ENCODE measurements around the gene CROCC2. TPM values are rescaled to one million over a fixed set of nuclear protein-coding genes. Genes with fewer than 3 reads are reported as not detected.

CROCC2 gene
- total RNA-seq: 2.9 TPM

DNA sequence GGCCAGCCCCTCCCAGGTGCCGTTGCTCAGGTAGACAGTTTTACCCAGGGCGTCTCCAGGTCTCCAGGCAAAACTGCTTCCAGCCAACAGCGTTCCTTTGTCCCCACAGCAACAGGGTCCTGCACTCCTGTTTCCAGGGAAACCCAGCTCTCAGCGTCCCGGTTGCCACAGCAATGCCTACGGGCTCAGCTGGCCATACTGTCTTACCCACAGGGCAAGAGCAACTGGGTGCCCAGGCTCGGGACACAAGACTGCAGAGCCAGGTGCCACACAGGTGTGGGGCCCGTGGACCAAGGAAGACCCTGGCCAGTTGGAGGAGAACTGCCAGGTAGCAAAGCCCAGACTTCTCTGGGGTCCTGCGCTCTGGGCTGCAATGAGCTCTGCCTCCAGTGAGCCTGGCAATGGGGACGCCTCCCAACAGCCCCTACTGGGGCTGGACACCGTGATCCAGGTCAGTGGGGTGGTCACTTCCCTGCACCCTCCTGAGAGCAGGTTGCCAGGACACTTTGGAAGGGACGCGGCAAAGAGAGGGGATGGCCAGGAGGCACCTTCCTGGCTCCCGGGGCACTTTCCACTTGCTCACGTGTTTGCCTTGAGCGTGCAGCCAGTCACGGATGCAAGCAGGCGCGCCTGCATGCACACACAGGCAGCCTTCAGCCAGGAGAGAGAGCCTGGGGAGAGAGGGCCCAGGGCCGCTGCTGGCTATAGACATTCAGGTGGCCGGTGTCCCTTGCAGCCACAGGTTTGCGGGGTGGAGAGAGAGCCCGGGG, at the start of gene CROCC2:
Gene CROCC2, plus strand, starts transcription at position 196 of the 770 bp plus-strand sequence. Its CDS starts 178 bp downstream, at position 374.
- Histone ChIP-seq H3K4me3 (no peak within 1 kb of the TSS), H3K9me3 (no peaks in the 10 kb centered on the region), H3K27ac (no peak within 1 kb of the TSS), H3K27me3 (no peaks in the 10 kb centered on the region), H3K36me3 (no peaks in the 10 kb centered on the region), H3K4me1 (no peaks in the 10 kb centered on the region)
- intact Hi-C loops (cut with DNase I): no loop called here
- TF ChIP-seq, protein P1, sequence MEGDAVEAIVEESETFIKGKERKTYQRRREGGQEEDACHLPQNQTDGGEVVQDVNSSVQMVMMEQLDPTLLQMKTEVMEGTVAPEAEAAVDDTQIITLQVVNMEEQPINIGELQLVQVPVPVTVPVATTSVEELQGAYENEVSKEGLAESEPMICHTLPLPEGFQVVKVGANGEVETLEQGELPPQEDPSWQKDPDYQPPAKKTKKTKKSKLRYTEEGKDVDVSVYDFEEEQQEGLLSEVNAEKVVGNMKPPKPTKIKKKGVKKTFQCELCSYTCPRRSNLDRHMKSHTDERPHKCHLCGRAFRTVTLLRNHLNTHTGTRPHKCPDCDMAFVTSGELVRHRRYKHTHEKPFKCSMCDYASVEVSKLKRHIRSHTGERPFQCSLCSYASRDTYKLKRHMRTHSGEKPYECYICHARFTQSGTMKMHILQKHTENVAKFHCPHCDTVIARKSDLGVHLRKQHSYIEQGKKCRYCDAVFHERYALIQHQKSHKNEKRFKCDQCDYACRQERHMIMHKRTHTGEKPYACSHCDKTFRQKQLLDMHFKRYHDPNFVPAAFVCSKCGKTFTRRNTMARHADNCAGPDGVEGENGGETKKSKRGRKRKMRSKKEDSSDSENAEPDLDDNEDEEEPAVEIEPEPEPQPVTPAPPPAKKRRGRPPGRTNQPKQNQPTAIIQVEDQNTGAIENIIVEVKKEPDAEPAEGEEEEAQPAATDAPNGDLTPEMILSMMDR (IDR thresholded peaks at IDR 0.05): no peak
- DNase-seq (ENCODE audit: low spot score in 2 of 2): no peak

DNA sequence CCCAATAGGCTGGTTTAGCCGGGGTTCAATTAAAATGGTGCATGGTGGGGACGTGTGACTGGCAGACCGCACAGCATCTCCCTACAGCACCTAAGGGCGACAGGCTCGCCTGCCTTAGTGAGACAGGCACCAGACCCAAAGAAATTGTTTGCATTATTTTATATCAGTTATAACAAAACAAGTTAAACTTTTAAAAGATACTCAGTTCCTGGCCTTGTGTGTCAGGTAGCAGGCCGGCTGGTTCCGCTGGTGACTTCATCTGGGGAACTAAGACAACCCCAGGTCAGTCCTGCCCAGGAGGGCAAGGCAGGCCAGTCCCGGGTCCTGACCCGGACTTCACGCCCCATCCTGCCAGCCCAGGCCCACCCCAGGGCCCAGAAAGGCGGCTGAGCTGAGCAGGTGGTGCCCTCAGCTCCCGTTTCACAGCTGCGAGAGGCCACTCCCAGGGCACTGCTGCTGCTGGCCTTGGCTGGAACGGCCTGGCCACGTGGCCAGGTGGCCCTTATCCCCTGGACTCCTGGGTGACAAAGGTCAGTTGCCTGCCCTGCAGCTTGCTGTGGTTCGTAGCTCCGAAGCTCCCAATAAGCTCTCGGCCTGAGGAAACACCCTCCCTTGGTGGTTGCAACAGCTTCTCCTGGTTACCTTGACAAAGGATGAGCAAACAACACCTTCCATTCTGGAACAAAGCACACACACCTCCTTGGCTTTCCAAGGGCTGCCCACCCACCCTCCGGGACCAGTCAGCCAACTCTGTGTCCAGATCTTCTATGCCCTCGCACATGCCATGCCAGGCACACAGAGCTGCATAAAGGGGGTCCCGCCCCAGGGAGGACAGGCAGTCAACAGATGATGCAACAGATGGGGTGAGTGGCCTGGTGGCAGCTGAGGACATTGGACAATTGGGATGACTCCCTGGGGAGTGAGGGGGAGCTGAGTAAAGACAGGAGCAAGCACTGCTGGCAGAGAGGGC, 48.8 kb upstream of the CROCC2 start:
- H3K27ac ChIP-seq: no peak overlapping the region
- no peaks in the 10 kb centered on the region for H3K4me1 ChIP-seq
- H3K27me3 ChIP-seq: no peaks in the 10 kb centered on the region
- DNase-seq (ENCODE audit: low spot score in 2 of 2): no peak
- TF ChIP-seq, protein P1 (IDR thresholded peaks at IDR 0.05): no peak
- H3K9me3 ChIP-seq: no peaks in the 10 kb centered on the region
- no peaks in the 10 kb centered on the region for H3K36me3 ChIP-seq
- no peak overlapping the region for H3K4me3 ChIP-seq
- intact Hi-C loops (cut with DNase I): no loop called here

DNA sequence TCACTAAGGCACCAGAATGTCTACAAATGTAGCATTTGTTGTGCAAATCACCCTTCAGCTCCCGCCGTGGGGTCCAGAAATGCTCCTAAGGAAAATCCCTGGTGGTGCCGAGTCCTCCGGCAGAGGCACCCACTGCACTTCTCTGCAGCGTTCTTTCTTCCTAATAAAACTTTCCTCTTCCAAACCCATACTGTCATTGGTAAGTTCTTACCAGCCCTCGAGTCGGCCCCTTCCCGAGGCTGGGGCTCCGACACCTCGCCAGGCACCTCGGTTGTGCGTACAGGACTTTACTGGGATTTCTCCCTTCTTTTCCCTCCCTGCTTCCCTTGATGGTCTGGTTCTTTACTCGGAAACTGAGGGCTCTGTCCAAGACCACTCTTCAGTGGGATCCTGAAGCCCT, 47.8 kb upstream of the CROCC2 start:
- intact Hi-C loops (cut with DNase I): no loop called here

DNA sequence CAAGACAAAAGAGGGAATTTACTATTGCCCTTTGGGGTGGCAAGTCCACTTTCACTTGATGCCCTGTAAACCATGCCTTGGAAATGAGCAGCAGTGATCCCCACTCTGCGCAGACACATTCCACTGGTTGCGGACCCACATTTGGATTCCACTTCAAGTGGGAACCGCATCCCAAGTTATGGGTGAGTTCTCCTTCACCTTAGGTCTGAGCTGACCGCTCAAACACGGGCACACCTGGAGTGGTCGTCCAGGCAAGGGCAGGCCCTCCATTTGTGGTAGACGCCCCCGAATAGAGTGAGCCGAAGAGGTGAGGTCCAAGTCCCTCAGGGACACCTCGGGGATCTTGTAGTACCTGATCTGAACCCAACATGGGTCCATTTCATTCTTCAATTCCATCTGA, 47.3 kb upstream of the CROCC2 start:
- TF ChIP-seq, protein P1 (IDR thresholded peaks at IDR 0.05): no peak
- intact Hi-C loops (cut with DNase I): no loop called here
- no peaks in the 10 kb centered on the region for H3K4me1 ChIP-seq
- no peak overlapping the region for H3K27ac ChIP-seq
- no peaks in the 10 kb centered on the region for H3K9me3 ChIP-seq
- no peaks in the 10 kb centered on the region for H3K27me3 ChIP-seq
- no peak overlapping the region for H3K4me3 ChIP-seq
- H3K36me3 ChIP-seq: no peaks in the 10 kb centered on the region
- DNase-seq (ENCODE audit: low spot score in 2 of 2): no peak

More for the DNA sequence above, 47.8 kb upstream of the CROCC2 start:
- TF ChIP-seq, protein P1 (IDR thresholded peaks at IDR 0.05): no peak
- no peaks in the 10 kb centered on the region for H3K27me3 ChIP-seq
- no peaks in the 10 kb centered on the region for H3K4me1 ChIP-seq
- no peak overlapping the region for H3K27ac ChIP-seq
- DNase-seq (ENCODE audit: low spot score in 2 of 2): no peak
- H3K36me3 ChIP-seq: no peaks in the 10 kb centered on the region
- no peaks in the 10 kb centered on the region for H3K9me3 ChIP-seq
- no peak overlapping the region for H3K4me3 ChIP-seq

DNA sequence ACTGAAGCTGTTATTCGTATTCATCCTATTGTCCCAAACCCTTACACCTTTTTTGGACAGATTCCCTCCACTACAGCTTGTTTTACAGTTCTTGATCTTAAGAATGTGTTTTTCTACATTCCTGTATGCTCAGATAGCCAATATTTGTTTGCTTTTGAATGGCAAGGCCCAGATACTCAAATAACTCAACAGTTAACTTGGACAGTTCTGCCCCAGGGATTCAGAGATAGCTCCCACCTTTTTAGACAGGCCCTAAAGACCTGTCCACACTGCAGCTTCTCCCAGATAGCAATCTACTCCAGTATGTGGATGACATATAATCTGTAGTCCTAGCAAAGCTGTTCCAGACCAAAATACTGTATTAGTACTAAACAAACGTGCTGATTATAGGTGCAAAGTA, 44.6 kb upstream of the CROCC2 start:
- Histone ChIP-seq H3K36me3 (no peaks in the 10 kb centered on the region), H3K9me3 (no peaks in the 10 kb centered on the region), H3K4me1 (no peaks in the 10 kb centered on the region), H3K4me3 (no peak overlapping the region), H3K27me3 (no peaks in the 10 kb centered on the region), H3K27ac (no peak overlapping the region)
- intact Hi-C loops (cut with DNase I): no loop called here
- TF ChIP-seq, protein P1 (IDR thresholded peaks at IDR 0.05): no peak
- no peak for DNase-seq (ENCODE audit: low spot score in 2 of 2)

Data from ascending aorta (tissue), 2 donors.